Measurements from ENCODE around the gene SRRM1.

Gene SRRM1

GRCh38 chr1:24639881-24640280 lies 3.2 kb upstream of the SRRM1 start:
- Histone ChIP-seq H3K27me3 (no peaks in the 10 kb centered on the region), H3K4me1 (peaks cover 21 to 48% (median 32%) of the 10 kb centered on the region in 10 experiments), H4K20me1 (peaks cover 13 to 17% (median 16%) of the 10 kb centered on the region in 11 experiments), H3K4me3 (no peak overlapping the region), H3K36me3 (peaks cover under 1 to 6% (median 2%) of the 10 kb centered on the region in 11 experiments; a peak in 13 of 22 replicates), H3K4me2 (peak overlapping the region in 2 of 11 experiments; percentile 24 to 85; a peak in 4 of 22 replicates), H3K9ac (no peak overlapping the region), H3K9me3 (replicated peaks in 1 of 11) (no peaks in the 10 kb centered on the region), H3K27ac (0 out of 22 replicates have a peak overlapping the region, but pooled peaks of 1 of the 11 experiments have one; percentile 14)
- TF ChIP-seq Cebpa-rat (IDR thresholded peaks at IDR 0.05), result no peak

GRCh38 chr1:24640288-24640687 lies 2.8 kb upstream of the SRRM1 start:
- Histone ChIP-seq H4K20me1 (peaks cover 17 to 21% (median 20%) of the 10 kb centered on the region in 11 experiments), H3K4me1 (peaks cover 23 to 52% (median 36%) of the 10 kb centered on the region in 10 experiments), H3K4me2 (peak overlapping the region in 2 of 11 experiments; percentile 85 to 92; a peak in 5 of 22 replicates), H3K27me3 (no peaks in the 10 kb centered on the region), H3K4me3 (no peak overlapping the region), H3K9ac (no peak overlapping the region), H3K36me3 (peaks cover 4 to 10% (median 6%) of the 10 kb centered on the region in 11 experiments; a peak in 19 of 22 replicates), H3K9me3 (replicated peaks in 1 of 11) (no peaks in the 10 kb centered on the region), H3K27ac (0 out of 22 replicates have a peak overlapping the region, but pooled peaks of 1 of the 11 experiments have one; percentile 14)
- no peak for TF ChIP-seq Cebpa-rat (IDR thresholded peaks at IDR 0.05)

- no peak for TF ChIP-seq Cebpa-rat (IDR thresholded peaks at IDR 0.05)
- Histone ChIP-seq H3K4me2 (peak overlapping the region; percentile 83 to 96 (median 87)), H4K20me1 (peaks cover 31 to 36% (median 35%) of the 10 kb centered on the region in 11 experiments), H3K9ac (peak overlapping the region; percentile 92 to 100 (median 98)), H3K4me1 (peaks cover 28 to 50% (median 36%) of the 10 kb centered on the region in 10 experiments), H3K4me3 (peak overlapping the region; percentile 73 to 98 (median 94)), H3K9me3 (replicated peaks in 1 of 11) (no peaks in the 10 kb centered on the region), H3K27me3 (no peaks in the 10 kb centered on the region), H3K27ac (peak overlapping the region; percentile 92 to 100 (median 97)), H3K36me3 (peaks cover 18 to 24% (median 20%) of the 10 kb centered on the region in 11 experiments)
Observed at GRCh38 chr1:24641646-24642151, 1.4 kb upstream of the SRRM1 start.

GRCh38 chr1:24643363-24644099 lies 429 bp downstream of the SRRM1 start:
- Histone ChIP-seq H3K9ac (peak overlapping the region; percentile 92 to 100 (median 97)), H3K27ac (peak overlapping the region; percentile 92 to 99 (median 96)), H3K9me3 (replicated peaks in 1 of 11) (no peaks in the 10 kb centered on the region), H3K4me3 (peak overlapping the region; percentile 84 to 98 (median 95)), H3K36me3 (peaks cover 37 to 43% (median 39%) of the 10 kb centered on the region in 11 experiments), H3K4me1 (peaks cover 28 to 44% (median 31%) of the 10 kb centered on the region in 10 experiments), H4K20me1 (peaks cover 50 to 54% (median 52%) of the 10 kb centered on the region in 11 experiments), H3K4me2 (peak overlapping the region; percentile 87 to 99 (median 94)), H3K27me3 (no peaks in the 10 kb centered on the region)
- TF ChIP-seq Cebpa-rat (IDR thresholded peaks at IDR 0.05), result no peak

GRCh38 chr1:24644100-24644384 lies 940 bp downstream of the SRRM1 start:
- Histone ChIP-seq H3K9me3 (replicated peaks in 1 of 11) (no peaks in the 10 kb centered on the region), H3K27ac (peak overlapping the region; percentile 92 to 99 (median 96))

GRCh38 chr1:24648919-24649318 lies 5.8 kb downstream of the SRRM1 start:
- Histone ChIP-seq H3K4me2 (no peak overlapping the region), H3K36me3 (peaks cover 91 to 96% (median 93%) of the 10 kb centered on the region in 11 experiments), H3K9ac (peak overlapping the region in 2 of 11 experiments; percentile 32 to 41; a peak in 2 of 22 replicates), H3K4me3 (no peak overlapping the region), H4K20me1 (peaks cover 76 to 100% (median 97%) of the 10 kb centered on the region in 11 experiments), H3K4me1 (peaks cover 14 to 20% (median 17%) of the 10 kb centered on the region in 10 experiments), H3K27ac (no peak overlapping the region), H3K9me3 (replicated peaks in 1 of 11) (no peaks in the 10 kb centered on the region), H3K27me3 (no peaks in the 10 kb centered on the region)
- no peak for TF ChIP-seq Cebpa-rat (IDR thresholded peaks at IDR 0.05)

More at GRCh38 chr1:24644100-24644384, 940 bp downstream of the SRRM1 start:
- Histone ChIP-seq H3K4me1 (peaks cover 28 to 44% (median 31%) of the 10 kb centered on the region in 10 experiments), H4K20me1 (peaks cover 55 to 59% (median 57%) of the 10 kb centered on the region in 11 experiments), H3K4me3 (peak overlapping the region; percentile 84 to 98 (median 95)), H3K36me3 (peaks cover 42 to 48% (median 44%) of the 10 kb centered on the region in 11 experiments), H3K27me3 (no peaks in the 10 kb centered on the region), H3K4me2 (peak overlapping the region; percentile 87 to 99 (median 94)), H3K9ac (peak overlapping the region; percentile 92 to 100 (median 97))
- no peak for TF ChIP-seq Cebpa-rat (IDR thresholded peaks at IDR 0.05)

- Histone ChIP-seq H3K27me3 (no peaks in the 10 kb centered on the region), H3K27ac (no peak overlapping the region), H3K4me2 (no peak overlapping the region), H3K36me3 (peaks cover 99 to 100% (median 100%) of the 10 kb centered on the region in 11 experiments), H3K4me3 (no peak overlapping the region), H4K20me1 (peaks cover 75 to 100% (median 97%) of the 10 kb centered on the region in 11 experiments), H3K9me3 (replicated peaks in 1 of 11) (no peaks in the 10 kb centered on the region), H3K9ac (no peak overlapping the region), H3K4me1 (no peaks in the 10 kb centered on the region)
- TF ChIP-seq Cebpa-rat (IDR thresholded peaks at IDR 0.05), result no peak
Observed at GRCh38 chr1:24652382-24652781, 9.3 kb downstream of the SRRM1 start.

GRCh38 chr1:24654010-24654409 lies 10.9 kb downstream of the SRRM1 start:
- H3K9me3 ChIP-seq (replicated peaks in 1 of 11), result no peaks in the 10 kb centered on the region
- H3K4me3 ChIP-seq, result no peak overlapping the region
- H3K9ac ChIP-seq, result no peak overlapping the region
- no peak for TF ChIP-seq Cebpa-rat (IDR thresholded peaks at IDR 0.05)
- no peaks in the 10 kb centered on the region for H3K4me1 ChIP-seq
- peaks cover 99 to 100% (median 100%) of the 10 kb centered on the region in 11 experiments for H3K36me3 ChIP-seq
- no peak overlapping the region for H3K4me2 ChIP-seq
- H3K27ac ChIP-seq, result no peak overlapping the region
- H4K20me1 ChIP-seq, result peaks cover 75 to 100% (median 97%) of the 10 kb centered on the region in 11 experiments
- H3K27me3 ChIP-seq, result no peaks in the 10 kb centered on the region

- Histone ChIP-seq H3K27me3 (no peaks in the 10 kb centered on the region), H3K27ac (no peak overlapping the region), H4K20me1 (peaks cover 75 to 100% (median 97%) of the 10 kb centered on the region in 11 experiments), H3K4me2 (no peak overlapping the region), H3K9me3 (replicated peaks in 1 of 11) (no peaks in the 10 kb centered on the region), H3K9ac (peak overlapping the region in 2 of 11 experiments; percentile 6 to 17; a peak in 2 of 22 replicates), H3K4me1 (no peaks in the 10 kb centered on the region), H3K36me3 (peaks cover 99 to 100% (median 100%) of the 10 kb centered on the region in 11 experiments), H3K4me3 (no peak overlapping the region)
- no peak for TF ChIP-seq Cebpa-rat (IDR thresholded peaks at IDR 0.05)
Observed at GRCh38 chr1:24656046-24656445, 12.9 kb downstream of the SRRM1 start.

Measured in BLaER1 treated with 17β-estradiol and CSF1 and Interleukin-3, amounts not matched to agents 10 nM and 100 nM (cell line).